ENCODE results near the gene TOPAZ1.
"Not testable (repeated sequence)": the region's sequence is repeated elsewhere in the genome, so short reads cannot be mapped to it uniquely, and the experiment has no call there.

Gene TOPAZ1

DNA sequence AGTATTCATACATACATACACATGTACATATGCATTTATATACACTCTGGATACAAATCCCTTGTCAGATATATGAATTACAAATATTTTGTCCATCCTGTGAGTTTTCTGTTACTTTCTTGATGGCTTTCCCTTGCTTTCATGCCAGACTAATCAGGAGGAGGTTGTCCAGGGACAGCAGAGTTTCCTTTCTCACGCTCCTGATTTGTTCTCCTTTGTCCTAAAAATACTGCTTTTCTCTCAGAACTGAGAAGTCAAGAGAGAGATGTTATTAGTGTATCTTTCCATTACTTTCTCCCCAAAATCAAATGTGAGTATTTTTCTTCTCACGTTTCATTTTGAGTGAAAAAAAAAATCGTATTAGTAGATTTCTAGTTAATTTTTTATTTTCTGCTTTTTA lies 84.8 kb downstream of the TOPAZ1 start:
- in situ Hi-C loops (cut with HindIII; ENCODE audit: low sequenced_read_pairs): no loop called here

GRCh38 chr3:44329946-44330345 lies 88.3 kb downstream of the TOPAZ1 start:
- in situ Hi-C loops (cut with HindIII; ENCODE audit: low sequenced_read_pairs): no loop called here

DNA sequence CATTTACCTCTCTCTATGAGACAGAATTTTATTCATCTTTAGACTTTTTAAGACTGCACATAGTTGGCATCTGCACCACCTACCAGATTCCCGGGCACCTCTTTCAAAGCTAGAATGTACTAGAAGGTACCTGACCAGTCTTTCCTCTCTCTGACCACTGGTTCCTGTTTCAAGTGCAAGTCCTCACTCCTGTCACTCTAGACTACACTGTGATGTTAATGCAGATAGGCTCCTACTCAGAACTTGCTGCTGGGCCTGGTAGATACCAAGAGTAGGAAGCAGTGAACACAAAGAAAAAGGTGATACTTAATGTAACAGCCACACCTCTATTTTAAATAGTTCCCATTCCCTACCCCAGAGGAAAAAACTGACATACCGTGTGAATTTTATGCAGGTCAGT lies 88.8 kb downstream of the TOPAZ1 start:
- in situ Hi-C loops (cut with HindIII; ENCODE audit: low sequenced_read_pairs): no loop called here

GRCh38 chr3:44334326-44334725 lies 92.6 kb downstream of the TOPAZ1 start:
- in situ Hi-C loops (cut with HindIII; ENCODE audit: low sequenced_read_pairs): no loop called here

DNA sequence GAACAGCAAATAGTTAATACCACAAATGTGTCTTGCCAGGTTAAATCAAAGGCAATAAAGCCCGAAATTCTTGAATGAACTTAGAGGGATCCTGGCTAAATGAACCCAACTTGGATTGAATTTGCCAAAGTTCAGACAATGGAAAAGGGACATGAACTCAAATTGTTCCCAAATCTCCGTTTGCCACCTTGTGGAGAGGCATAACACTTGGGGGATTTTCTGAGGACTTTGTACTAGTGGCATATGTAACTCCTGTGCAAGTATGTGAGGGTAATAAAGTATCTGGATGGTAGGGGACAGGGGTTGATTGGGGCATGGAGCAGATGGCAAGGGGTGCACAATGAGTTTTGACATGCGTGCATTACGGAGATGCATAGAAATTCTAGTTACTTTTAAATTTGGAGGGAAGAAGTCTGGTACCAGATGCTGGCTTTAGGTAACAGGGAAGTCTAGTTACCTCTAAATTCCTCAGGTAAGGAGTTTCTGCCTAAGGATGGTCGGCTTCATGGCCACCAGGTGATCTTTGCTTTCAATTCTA lies 95.6 kb downstream of the TOPAZ1 start:
- in situ Hi-C loops (cut with HindIII; ENCODE audit: low sequenced_read_pairs): no loop called here

- in situ Hi-C loops (cut with HindIII; ENCODE audit: low sequenced_read_pairs): no loop called here
Measured at GRCh38 chr3:44338010-44338827, 96.5 kb downstream of the TOPAZ1 start, which contains the start of gene TCAIM. TCAIM (plus strand) TSS chr3:44338766; CDS start chr3:44354783, 16,017 bp downstream.

DNA sequence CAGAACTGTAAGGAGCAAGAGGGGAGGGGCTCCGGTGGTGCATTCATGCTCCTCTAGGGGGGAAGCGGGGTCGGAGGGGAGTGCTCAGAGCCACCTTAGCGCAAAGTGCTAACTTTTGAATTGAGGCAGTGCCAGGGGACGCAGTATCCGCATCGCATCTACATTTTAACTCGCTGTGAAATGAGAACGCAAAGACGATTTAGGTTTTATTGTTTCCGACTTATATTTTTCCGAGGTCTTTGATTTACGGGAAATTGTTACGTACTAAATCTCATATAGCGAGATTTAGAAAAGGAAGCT lies 97.1 kb downstream of the TOPAZ1 start:
- in situ Hi-C loops (cut with HindIII; ENCODE audit: low sequenced_read_pairs): no loop called here

- in situ Hi-C loops (cut with HindIII; ENCODE audit: low sequenced_read_pairs): no loop called here
Measured at GRCh38 chr3:44339181-44340057, 97.7 kb downstream of the TOPAZ1 start.

DNA sequence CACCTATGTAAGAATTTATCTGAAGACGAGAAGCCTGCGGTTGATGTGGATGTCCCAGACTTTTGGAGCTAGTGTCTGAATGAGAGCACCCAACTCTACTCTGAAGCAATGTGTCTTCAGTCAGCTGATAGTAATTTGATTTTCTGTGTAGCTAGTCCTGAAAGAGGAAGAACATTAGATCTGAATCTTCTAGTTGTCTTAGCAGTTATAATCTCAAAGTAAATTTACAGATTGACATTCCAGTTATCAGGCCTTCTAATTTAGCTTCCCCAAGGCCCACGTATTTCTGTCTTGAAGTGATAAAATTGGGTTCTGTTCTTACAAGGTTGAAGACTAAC lies 98.3 kb downstream of the TOPAZ1 start:
- in situ Hi-C loops (cut with HindIII; ENCODE audit: low sequenced_read_pairs): no loop called here

DNA sequence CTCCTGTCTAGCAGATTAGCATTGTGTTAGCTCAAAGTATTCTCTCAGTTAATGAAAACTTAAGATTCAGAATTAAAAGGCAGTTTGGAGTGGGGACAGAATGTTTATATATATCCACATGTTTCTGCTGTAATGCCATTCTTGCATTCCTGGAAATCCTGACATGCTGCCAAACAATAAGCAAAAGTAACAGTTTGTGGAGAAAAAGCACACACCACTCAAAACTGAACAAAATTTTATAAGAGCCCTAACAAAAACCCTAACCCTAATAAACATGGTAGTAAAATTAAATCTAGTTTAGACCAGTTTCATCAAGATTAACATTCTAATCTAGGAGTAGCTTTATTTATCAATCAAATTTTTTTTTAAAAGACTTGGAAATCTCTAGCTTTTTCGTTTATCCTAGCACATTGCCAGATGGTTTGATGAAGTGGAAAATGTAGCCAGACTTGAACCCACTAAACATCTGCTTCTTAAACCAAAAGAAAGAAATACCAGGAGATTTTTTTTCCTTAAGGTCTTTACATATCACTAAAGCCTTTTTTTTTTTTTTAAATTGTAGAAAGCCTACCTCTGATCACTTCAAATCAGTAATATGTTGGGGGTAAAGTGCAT lies 100.6 kb downstream of the TOPAZ1 start:
- in situ Hi-C loops (cut with HindIII; ENCODE audit: low sequenced_read_pairs): no loop called here

GRCh38 chr3:44343421-44343820 lies 101.7 kb downstream of the TOPAZ1 start:
- in situ Hi-C loops (cut with HindIII; ENCODE audit: low sequenced_read_pairs): no loop called here

- in situ Hi-C loops (cut with HindIII; ENCODE audit: low sequenced_read_pairs): not testable (repeated sequence)
Measured at GRCh38 chr3:44346590-44346989, 104.9 kb downstream of the TOPAZ1 start.

GRCh38 chr3:44348993-44349392 lies 107.3 kb downstream of the TOPAZ1 start:
- in situ Hi-C loops (cut with HindIII; ENCODE audit: low sequenced_read_pairs): no loop called here

DNA sequence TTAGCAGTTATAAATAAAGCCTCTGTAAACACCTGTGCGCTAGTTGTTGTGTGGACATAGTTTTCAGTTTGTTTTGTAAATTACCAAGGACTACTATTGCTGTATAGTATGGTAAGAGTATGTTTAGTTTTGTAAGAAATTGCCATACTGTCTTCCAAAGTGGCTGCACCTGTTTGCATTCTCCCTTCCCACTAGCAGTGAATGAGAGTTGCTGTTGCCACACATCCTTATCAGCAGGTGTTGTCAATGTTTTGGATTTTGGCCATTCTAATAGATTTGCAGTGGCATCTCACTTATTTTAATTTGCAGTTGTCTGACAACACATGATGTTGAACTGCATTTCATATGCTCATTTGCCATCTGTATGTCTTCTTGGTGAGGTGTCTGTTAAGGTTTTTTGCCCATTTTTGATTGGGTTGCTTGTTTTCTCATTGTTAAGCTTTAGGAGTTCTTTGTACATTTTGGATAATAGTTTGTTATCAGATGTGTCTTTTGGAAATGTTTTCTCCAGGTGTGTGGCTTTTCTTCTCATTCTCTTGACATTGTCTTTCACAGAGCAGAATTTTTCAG lies 111.8 kb downstream of the TOPAZ1 start:
- in situ Hi-C loops (cut with HindIII; ENCODE audit: low sequenced_read_pairs): no loop called here

DNA sequence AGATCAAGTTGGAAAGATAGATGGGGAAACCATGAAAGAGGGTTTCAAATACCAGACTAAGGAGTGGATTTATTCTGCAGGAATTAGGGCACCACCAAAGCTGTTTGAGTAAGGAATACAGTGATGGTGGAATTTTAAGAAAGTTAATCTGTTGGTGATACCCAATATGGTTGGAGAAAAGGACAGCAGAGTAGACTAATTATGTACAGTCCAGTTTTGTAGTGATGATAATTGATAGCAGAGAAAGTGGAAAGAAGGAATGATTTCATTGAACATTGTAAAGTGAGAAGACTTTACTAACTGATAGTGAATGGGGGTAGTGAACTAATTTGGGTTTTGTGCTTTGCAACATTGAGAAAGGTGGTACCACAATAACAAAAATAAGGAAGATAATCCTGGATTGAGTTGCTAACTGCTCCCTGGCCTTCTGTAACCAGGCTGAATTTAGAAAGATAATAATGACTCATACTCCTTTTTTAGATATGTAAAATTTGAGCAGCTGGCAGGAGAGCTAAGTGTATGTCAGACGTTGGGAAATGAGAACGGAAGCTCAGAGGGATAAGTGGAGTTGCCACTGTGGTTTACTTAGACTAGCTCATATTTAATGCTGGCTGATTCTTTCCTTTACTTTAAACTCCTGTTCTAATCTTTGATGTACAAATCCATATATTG lies 113.8 kb downstream of the TOPAZ1 start:
- in situ Hi-C loops (cut with HindIII; ENCODE audit: low sequenced_read_pairs): no loop called here

GRCh38 chr3:44359146-44359751 lies 117.6 kb downstream of the TOPAZ1 start:
- in situ Hi-C loops (cut with HindIII; ENCODE audit: low sequenced_read_pairs): no loop called here

- in situ Hi-C loops (cut with HindIII; ENCODE audit: low sequenced_read_pairs): no loop called here
Measured at GRCh38 chr3:44363591-44363990, 121.9 kb downstream of the TOPAZ1 start.

DNA sequence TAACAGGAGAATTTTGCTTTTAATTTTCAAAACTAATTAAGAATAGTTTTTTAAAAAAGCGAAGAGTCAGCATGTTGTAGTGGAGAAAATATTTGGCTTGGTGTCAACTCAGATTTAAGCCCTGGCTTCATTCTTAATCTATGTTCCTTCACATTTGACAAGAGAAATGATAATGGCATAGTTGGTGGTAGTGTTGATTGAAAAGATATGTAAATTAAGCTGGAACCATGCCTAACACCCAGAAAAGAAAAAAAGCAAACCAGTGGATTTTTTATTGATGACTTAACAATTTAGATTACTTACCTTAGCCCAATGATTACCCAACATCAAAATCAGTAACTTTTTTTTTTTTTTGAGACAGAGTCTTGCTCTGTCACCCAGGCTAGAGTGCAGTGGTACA lies 124.3 kb downstream of the TOPAZ1 start:
- in situ Hi-C loops (cut with HindIII; ENCODE audit: low sequenced_read_pairs): no loop called here

DNA sequence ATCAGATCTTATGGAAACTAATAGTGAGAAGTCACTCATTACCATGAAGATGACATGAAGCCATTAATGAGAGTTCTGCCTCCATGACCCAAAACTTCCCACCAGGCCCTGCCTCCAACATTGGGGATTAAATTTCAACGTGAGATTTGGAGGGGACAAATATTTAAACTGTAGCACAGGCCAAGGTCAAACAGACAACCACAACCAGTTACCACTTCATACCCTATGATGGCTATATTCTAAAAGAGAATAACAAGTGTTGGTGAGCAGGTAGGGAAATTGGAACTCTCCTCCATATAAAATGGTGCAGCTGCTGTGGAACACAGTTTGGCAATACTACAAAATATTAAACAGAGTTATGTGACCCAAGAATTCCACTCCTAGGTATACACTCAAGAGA lies 133.8 kb downstream of the TOPAZ1 start:
- in situ Hi-C loops (cut with HindIII; ENCODE audit: low sequenced_read_pairs): no loop called here

All from DLD1 (cell line).